IgD-negative memory B cell (primary cell): Measurements from ENCODE around the gene CCNE1. TPM values are rescaled to one million over a fixed set of nuclear protein-coding genes. Genes with fewer than 3 reads are reported as not detected.
A peak's percentile ranks its signal among the peaks of the same experiment; 100 is the strongest.

Experiments used
- H3K27ac Mint-ChIP-seq, 3 donors: one replicate each; pipeline ENCODE4 v1.8.0; 2020 to 2022; ENCODE audit warnings: mild to moderate bottlenecking in 3 of 3, mixed read lengths in 3 of 3, moderate library complexity in 1 of 3
- H3K27me3 Mint-ChIP-seq: one replicate; pipeline ENCODE4 v1.8.0; 2021; ENCODE audit warnings: mixed read lengths
- H3K36me3 Mint-ChIP-seq: one replicate; pipeline ENCODE4 v1.8.0; 2020; ENCODE audit warnings: mild to moderate bottlenecking, mixed read lengths
- H3K4me1 Mint-ChIP-seq, 3 donors: one replicate each; pipeline ENCODE4 v1.8.0; 2020 to 2022; ENCODE audit warnings: mixed read lengths in 3 of 3, mild to moderate bottlenecking in 1 of 3
- H3K4me3 Mint-ChIP-seq, 4 donors: one replicate each; pipeline ENCODE4 v1.8.0; 2020 to 2022; ENCODE audit warnings: mild to moderate bottlenecking in 4 of 4, mixed read lengths in 4 of 4, moderate library complexity in 3 of 4
- H3K9me3 Mint-ChIP-seq, 3 donors: one replicate each; pipeline ENCODE4 v1.8.0; 2020 to 2021; ENCODE audit warnings: mixed read lengths in 3 of 3, mild to moderate bottlenecking in 1 of 3
- polyA plus RNA-seq: library from polyadenylated mRNA; unstranded; fragments of 300-500 nt; fragmentation: Illumina TruSeq; gene quantifications from one replicate; pipeline ENCODE4 v1.2.3, GENCODE V29; 2021

Gene CCNE1
- polyA plus RNA-seq, 1 donor from 2014 or later = 0.55 TPM

DNA sequence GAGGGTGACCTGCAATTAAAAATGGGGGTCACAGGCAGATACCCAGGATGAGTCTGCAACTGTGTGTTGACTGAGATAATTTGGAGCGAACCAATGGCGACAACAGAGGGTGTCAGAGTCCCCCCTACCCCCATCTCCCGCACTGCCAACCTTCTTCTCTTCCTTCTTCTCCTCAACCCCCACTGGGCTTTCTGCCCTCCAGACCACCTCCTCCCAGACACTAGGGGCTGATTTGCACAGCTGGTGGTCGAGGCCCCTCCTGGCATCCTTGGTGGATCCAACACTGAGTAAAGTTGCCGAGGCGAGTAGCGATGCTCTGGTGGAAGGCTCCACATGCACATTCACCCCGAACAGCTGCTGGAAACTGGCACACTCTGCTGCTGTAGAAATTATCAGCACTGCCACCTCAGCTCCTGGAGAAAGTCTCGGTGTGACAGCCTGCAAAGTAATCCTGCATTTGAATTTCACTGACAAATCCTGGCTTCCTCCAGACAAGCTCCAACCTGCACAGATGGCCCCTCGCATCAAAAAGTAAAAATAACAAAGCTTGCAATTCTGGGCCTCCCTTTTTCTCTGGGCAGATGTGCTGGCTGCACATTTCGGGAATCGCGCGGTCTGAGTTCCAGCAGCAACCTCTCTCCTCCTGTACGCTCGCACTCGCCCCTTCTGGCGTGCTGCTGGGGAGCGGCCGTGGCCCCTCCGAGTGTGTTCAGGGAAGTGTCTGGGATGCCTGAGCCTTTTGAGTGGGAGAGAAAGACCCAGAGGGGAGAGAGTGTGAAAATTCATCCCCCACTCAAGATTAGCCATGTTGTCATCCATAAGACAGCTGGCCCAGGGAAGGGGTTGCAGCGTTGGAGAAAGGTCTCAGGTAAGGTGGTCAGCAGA is 28.5 kb downstream of the CCNE1 start:
- H3K27ac Mint-ChIP-seq = peak overlapping the region in 2 of 3 donors; percentile 60 to 68

DNA sequence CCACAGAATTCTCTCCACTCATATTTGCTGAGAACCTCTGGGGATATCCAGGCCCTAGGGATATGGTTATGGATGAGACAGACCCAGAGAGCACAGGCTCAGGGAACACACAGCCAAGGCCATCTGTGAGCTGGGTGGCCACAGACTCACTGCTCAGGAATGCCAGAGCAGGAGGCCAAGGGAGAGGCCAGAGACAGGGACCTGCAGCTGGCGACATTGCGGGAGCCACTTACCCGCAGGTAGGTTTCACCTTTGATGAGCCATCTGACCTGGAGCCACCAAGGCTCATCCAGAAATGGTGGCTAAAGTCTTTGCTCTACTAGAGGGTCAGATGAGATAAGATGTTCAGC is 29.4 kb downstream of the CCNE1 start:
- Mint-ChIP-seq H3K27me3 (peaks cover 11% of the 10 kb centered on the region), H3K4me3 (peak overlapping the region in 1 of 4 donors; percentile 48), H3K27ac (peak overlapping the region; percentile 60 to 75 (median 68)), H3K4me1 (peaks cover 10 to 23% (median 21%) of the 10 kb centered on the region in 3 donors), H3K36me3 (peaks cover 3% of the 10 kb centered on the region), H3K9me3 (no peaks in the 10 kb centered on the region)

More for the DNA sequence above, 28.5 kb downstream of the CCNE1 start:
- no peaks in the 10 kb centered on the region for H3K9me3 Mint-ChIP-seq
- peaks cover 3% of the 10 kb centered on the region for H3K36me3 Mint-ChIP-seq
- H3K4me3 Mint-ChIP-seq = peak overlapping the region in 2 of 4 donors; percentile 44 to 48
- peaks cover 15% of the 10 kb centered on the region for H3K27me3 Mint-ChIP-seq
- H3K4me1 Mint-ChIP-seq = peaks cover 11 to 19% (median 14%) of the 10 kb centered on the region in 3 donors

DNA sequence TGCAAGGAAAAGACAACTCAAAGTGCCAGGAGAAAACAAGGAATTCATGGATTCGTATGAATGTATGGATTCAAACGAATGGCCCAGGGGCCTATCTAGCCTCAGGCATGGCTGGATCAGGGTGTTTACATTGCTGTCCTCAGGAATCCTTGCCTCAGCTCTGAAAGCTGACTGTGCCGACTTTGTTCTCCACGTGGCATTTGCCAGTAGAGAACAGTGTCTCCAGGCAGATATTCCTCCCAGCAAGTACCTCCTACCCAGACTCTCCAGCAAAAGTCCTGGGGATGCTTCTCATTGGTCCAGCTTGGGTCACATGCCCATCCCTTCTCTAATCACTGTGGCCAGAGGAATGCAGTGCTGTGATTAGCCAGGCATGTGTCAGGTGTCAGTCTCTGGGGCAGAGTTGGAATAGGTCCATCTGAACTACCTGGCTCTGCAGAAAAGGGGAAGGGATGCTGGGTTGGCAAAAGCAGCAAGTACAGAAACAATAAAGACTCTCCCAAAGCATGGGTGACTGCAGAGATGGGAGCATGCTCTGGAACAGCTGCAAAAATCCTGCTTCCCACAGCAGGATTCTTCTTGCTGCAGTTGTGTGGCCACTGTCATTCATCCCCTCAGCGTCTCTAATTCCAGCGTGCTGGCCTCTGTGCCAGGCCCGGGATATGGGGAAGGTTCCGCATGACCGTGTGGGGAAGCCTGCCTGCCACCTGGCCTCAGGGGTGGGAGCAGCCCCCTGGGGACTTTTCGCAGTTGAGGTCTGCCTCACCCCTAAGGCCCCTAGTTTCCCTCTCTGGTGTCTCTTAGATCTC is 30.0 kb downstream of the CCNE1 start:
- H3K27ac Mint-ChIP-seq = peak overlapping the region in 2 of 3 donors; percentile 73 to 75
- H3K4me1 Mint-ChIP-seq = peaks cover 8 to 20% (median 18%) of the 10 kb centered on the region in 3 donors
- no peaks in the 10 kb centered on the region for H3K9me3 Mint-ChIP-seq
- H3K4me3 Mint-ChIP-seq = peak overlapping the region in 3 of 4 donors; percentile 48 to 73 (median 66)
- peaks cover 3% of the 10 kb centered on the region for H3K36me3 Mint-ChIP-seq
- H3K27me3 Mint-ChIP-seq = peaks cover 11% of the 10 kb centered on the region

DNA sequence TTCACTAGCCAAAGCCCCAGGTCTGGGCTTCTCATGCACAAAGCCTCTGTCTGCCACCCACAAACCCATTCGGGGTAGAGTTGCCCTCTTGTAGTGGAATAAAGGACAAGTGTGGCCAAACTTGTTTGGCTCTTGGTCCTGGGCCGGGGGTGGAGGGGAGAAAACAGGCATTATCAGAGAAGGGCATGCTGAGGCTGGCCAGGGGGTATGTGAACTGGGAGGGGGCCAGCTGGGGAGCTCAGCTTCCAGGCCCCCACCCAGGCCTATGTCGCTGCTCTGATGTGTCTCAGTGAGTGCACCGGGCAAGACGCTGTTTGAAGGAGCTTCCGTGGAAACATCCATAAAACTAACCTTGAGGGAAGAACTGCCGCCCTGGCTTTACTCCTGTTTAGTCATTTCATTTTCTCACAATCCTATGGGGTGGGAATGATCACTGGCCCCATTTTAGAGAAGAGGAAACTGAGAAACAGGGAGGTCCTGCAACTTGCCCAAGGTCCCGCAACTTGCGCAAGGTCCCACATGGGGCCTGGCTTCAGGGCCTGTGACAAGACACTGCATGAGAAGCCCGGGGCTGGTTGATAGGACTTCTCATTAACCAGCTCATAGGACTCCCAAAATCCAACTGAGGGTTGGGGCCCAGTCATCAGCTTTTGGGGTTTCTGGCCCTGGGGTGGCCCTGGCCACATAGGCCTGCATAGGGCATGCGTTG is 30.8 kb downstream of the CCNE1 start:
- H3K36me3 Mint-ChIP-seq = no peaks in the 10 kb centered on the region
- H3K27ac Mint-ChIP-seq = peak overlapping the region in 1 of 3 donors; percentile 73
- peaks cover 4 to 12% (median 9%) of the 10 kb centered on the region in 3 donors for H3K4me1 Mint-ChIP-seq
- H3K4me3 Mint-ChIP-seq = peak overlapping the region in 3 of 4 donors; percentile 48 to 73 (median 55)
- no peaks in the 10 kb centered on the region for H3K9me3 Mint-ChIP-seq
- peaks cover 12% of the 10 kb centered on the region for H3K27me3 Mint-ChIP-seq

DNA sequence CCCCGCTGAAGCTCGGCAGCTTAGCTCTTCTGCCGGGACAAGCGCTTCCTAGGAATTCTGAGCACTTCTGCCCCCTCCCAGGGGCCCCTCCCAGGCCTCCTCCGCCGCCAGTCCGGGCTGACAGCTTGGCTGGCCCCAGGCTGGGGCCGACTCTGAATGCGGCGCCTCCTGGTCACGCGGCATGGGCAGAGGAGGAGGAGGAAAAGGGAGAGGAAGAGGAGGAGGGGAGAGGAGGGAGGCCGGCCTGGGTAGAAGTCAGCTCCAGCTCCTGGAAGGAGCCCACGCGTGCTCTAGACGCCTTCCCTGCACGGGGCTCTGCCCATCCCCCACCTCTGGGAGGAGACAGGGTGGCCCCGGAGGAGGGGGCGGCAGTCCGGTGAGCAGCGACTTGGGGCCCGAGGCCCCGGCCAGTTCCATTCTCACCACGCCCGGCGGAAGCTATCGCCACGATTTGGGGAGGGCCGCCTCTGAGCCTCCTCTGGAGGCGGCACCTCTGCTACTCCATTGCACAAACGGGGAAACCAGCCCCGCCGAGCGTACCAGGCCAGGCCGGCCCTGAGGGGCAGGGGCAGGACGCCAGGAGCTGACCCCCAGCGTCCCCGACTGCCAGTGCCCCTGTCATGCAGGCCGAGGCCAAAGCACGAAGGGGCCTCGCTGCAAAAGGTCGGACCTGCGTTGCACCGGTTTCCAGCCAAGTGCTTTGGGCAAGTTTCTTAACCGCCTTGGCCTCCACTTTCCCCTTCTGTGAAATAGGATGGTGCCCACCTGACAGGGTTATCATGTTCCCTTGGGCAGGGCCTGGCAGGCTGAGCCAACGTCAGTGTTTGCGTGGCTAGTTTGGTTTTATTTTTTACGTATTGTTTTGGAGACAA is 31.6 kb downstream of the CCNE1 start:
- Mint-ChIP-seq H3K36me3 (no peaks in the 10 kb centered on the region), H3K4me3 (peak overlapping the region; percentile 73 to 91 (median 86)), H3K9me3 (no peaks in the 10 kb centered on the region), H3K4me1 (peaks cover 6 to 11% (median 8%) of the 10 kb centered on the region in 3 donors), H3K27ac (peak overlapping the region; percentile 9 to 91 (median 81)), H3K27me3 (peaks cover 12% of the 10 kb centered on the region)

DNA sequence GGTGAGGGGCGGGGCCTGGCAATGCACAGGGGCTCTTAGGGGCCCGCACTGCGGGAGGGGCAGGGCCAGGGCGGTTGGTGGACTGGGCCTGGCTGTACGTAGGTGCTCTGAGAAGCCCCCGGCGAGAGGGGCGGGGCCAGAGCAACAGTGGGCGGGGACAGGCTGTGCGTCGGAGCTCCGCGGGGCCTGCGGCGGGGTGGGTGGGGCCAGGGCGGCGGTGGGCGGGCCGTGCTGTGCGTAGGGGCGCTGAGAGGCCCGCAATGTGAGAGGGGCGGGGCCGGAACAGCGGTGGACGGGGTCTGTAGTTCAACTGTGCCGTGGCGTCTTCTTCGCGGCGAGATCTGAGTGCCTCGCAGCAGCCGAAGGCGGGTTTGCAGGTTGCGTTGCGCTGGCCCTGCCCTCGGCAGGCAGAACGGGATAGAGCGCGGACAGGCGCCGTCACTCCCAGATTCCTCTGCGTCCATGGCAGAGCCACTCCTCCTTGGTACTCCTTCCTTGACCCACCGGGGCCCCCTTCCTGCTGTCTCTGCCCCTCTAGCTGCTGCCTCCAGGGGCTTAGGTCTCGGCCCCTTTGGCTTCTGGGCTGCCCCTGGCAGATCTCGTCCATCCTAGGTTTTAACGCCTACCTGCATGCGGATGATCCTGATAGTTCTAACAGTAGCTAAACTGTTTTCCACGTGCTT is 33.2 kb downstream of the CCNE1 start:
- Mint-ChIP-seq H3K27ac (peak overlapping the region; percentile 91 to 96 (median 92)), H3K4me3 (peak overlapping the region; percentile 93 to 98 (median 94)), H3K4me1 (peaks cover 6 to 11% (median 8%) of the 10 kb centered on the region in 3 donors), H3K36me3 (no peaks in the 10 kb centered on the region), H3K27me3 (peaks cover 12% of the 10 kb centered on the region), H3K9me3 (no peaks in the 10 kb centered on the region)

DNA sequence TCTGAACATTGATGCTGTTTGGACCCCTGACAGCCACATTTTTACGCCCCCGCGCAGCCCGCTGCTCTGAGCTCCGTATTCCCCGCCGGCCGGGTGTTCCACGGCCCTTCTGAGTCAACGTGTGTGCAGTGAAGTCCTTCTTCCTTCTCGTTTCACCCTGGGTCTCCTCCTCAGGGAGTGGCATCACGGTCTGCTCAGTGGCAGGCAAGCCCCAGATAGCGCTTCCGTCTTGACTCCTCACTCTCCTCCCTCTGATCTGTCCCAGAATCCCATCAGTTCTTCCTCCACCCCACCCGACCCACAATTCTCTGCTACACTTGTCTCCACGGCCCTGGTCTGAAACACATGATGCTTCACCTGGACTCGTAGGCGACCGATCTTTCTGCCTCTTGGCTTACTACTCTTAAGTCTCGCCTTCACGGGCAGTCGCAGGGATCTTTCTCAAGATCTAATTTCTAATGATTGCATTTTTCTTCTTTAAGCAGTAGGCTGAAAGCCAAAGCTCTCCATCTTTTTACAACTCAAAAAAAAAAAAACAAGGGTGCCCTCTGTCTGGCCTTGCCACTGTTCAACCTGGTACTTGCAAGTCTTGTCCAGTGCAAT is 33.9 kb downstream of the CCNE1 start:
- Mint-ChIP-seq H3K27ac (peak overlapping the region; percentile 91 to 96 (median 92)), H3K9me3 (no peaks in the 10 kb centered on the region), H3K4me1 (peaks cover 6 to 11% (median 8%) of the 10 kb centered on the region in 3 donors), H3K4me3 (peak overlapping the region; percentile 93 to 98 (median 94)), H3K36me3 (no peaks in the 10 kb centered on the region), H3K27me3 (peaks cover 12% of the 10 kb centered on the region)

DNA sequence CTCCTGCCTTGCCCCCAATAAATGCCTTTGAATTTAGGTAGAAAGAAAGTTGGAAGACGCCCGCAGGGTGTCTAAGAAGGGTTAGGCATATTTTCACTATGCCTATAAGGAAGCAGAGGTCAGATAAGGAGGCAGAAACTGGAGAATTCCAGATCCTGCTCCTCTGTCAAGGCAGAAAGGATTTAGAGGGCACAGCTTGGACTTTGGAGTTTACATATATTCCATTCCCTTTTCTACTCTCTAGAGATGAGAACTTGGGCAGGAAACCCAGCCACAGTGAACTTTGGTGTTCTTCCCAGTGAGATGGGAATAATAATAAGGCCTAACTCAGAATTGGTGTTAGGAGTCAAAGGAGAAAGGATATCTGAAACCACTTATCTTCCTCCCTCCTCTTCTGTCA is 37.4 kb downstream of the CCNE1 start:
- Mint-ChIP-seq H3K27ac (no peak overlapping the region), H3K36me3 (no peaks in the 10 kb centered on the region), H3K27me3 (peaks cover 3% of the 10 kb centered on the region), H3K4me1 (peaks cover 8 to 9% (median 9%) of the 10 kb centered on the region in 3 donors), H3K4me3 (peak overlapping the region in 1 of 4 donors; percentile 13), H3K9me3 (no peaks in the 10 kb centered on the region)

DNA sequence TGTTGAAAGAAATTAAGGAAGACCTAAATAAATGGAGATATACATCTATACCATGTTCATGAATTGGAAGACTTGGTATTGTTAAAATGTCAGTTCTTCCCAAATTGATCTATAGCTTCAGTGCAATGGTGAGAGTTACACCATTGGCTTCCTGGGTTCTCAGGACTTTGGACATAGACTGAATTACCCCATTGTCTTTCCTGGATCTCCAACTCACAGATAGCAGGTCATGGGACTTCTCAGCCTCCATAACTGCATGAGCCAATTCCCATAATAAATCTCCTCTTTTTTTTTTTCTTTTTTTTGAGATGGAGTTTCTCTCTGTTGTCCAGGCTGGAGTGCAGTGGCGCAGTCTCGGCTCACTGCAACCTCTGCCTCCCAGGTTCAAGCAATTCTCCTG is 38.7 kb downstream of the CCNE1 start:
- no peaks in the 10 kb centered on the region for H3K36me3 Mint-ChIP-seq
- H3K4me1 Mint-ChIP-seq = peaks cover 6 to 9% (median 7%) of the 10 kb centered on the region in 3 donors
- peaks cover 3% of the 10 kb centered on the region for H3K27me3 Mint-ChIP-seq
- no peaks in the 10 kb centered on the region for H3K9me3 Mint-ChIP-seq
- H3K27ac Mint-ChIP-seq = no peak overlapping the region
- no peak overlapping the region for H3K4me3 Mint-ChIP-seq

DNA sequence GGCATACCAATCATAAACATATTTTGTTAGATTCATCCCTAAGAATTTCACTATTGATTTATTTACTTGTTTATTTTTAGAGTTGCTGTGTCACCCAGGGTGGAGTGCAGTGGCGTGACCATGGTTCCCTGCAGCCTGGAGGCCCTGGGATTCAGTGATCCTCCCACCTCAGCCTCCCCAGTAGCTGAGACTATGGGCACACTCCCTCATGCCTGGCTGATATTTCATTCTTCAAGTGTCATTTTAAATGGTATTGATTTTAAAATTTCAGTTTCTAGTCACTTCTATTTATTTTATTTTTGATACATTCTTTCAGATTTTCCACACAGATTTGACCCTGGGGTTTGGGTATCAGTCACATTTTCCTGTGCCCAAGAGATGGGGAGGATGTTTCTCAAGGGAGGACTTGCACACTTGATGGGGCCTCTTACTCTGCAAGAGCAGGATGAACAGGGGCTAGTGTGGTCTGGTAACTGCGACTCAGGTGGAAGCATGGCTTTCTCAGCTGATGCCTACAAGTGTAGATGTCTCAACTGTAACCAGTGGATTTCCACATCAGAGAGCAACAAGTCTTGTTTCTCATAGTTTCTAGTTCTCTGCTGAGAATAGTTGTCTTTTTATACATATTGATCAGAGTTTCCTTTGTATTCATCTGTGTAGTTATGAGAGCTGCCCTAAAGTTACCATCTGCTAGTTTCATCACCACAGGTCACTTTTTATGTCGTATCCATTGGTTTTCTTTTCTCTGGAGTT is 40.2 kb downstream of the CCNE1 start:
- Mint-ChIP-seq H3K4me3 (no peak overlapping the region), H3K4me1 (peaks cover 0 to 6% (median 0%) of the 10 kb centered on the region in 3 donors), H3K27me3 (peaks cover 3% of the 10 kb centered on the region), H3K27ac (no peak overlapping the region), H3K9me3 (no peaks in the 10 kb centered on the region), H3K36me3 (no peaks in the 10 kb centered on the region)

DNA sequence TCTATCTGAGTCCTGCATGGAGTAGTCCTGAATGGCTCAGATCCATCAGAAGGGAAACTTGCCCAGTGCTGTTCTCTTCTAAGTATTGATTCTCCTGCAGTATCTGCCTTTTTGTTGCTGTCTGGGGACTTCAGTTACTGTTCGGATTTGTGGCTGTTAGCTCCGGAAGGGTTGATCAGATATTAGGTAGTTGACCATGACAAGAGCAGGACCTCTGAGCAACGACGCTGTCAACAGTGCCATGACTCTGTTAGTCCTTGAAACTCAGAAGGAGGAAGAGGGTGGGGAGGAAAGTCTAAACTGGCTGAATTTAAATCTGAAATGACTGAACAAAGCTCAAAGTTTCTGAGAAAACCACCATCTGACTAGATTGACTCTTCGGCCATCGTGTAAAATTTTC is 42.2 kb downstream of the CCNE1 start:
- Mint-ChIP-seq H3K36me3 (no peaks in the 10 kb centered on the region), H3K4me3 (no peak overlapping the region), H3K27me3 (peaks cover 5% of the 10 kb centered on the region), H3K27ac (no peak overlapping the region), H3K4me1 (peaks cover 0 to 4% (median 0%) of the 10 kb centered on the region in 3 donors), H3K9me3 (no peaks in the 10 kb centered on the region)

DNA sequence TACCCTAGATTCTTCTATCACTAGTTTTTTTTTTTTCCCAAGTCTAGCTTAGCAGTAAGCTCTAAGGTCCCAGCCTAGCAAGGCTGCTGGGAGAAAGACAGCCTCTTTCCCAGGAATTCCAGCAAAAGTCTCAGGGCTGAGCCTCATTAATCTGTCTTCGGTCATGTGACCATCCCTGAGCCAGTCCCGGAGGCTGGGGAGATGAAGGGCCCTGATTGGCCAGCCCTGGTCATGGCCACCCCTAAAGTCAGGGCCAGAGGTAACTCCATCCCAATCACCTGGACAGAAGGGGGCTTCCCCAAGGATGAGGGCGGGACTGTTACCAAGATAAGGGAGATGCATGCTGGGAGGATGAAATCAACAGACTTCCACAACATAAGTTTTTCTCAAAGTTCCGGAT is 43.3 kb downstream of the CCNE1 start:
- Mint-ChIP-seq H3K36me3 (no peaks in the 10 kb centered on the region), H3K9me3 (no peaks in the 10 kb centered on the region), H3K4me3 (no peak overlapping the region), H3K27me3 (peaks cover 5% of the 10 kb centered on the region), H3K4me1 (peaks cover 0 to 4% (median 0%) of the 10 kb centered on the region in 3 donors), H3K27ac (no peak overlapping the region)
